Central memory CD8-positive, alpha-beta T cell (primary cell): ENCODE results near the gene GPX3.

Experiments used
- ATAC-seq: fragments of 150-1000 bp; cut with Tn5 transposase; replicated peaks from 2 replicates; pipeline ENCODE4 v1.10.0; 2022; ENCODE audit warnings: mild to moderate bottlenecking, moderate FRiP score, moderate number of reproducible peaks; ENCODE audit not compliant: poor library complexity, severe bottlenecking; ENCODE audit errors: extremely low read depth
- DNase-seq, 2 donors: peaks; one replicate each; pipeline ENCODE4 v3.0.0; 2021; ENCODE audit warnings: low spot score in 2 of 2
- H3K27ac Mint-ChIP-seq: one replicate; pipeline ENCODE4 v1.8.0; 2022; ENCODE audit warnings: low read depth, mild to moderate bottlenecking, moderate library complexity, mixed read lengths
- H3K27me3 Mint-ChIP-seq: one replicate; pipeline ENCODE4 v1.8.0; 2022; ENCODE audit warnings: mixed read lengths
- H3K36me3 Mint-ChIP-seq: one replicate; pipeline ENCODE4 v1.8.0; 2022; ENCODE audit warnings: mild to moderate bottlenecking, moderate library complexity, mixed read lengths; ENCODE audit not compliant: insufficient read depth
- H3K4me1 Mint-ChIP-seq: one replicate; pipeline ENCODE4 v1.8.0; 2022; ENCODE audit warnings: mixed read lengths
- H3K4me3 Mint-ChIP-seq: one replicate; pipeline ENCODE4 v1.8.0; 2022; ENCODE audit warnings: mild to moderate bottlenecking, moderate library complexity, mixed read lengths
- H3K9me3 Mint-ChIP-seq: one replicate; pipeline ENCODE4 v1.8.0; 2022; ENCODE audit warnings: mixed read lengths

GPX3 gene

GRCh38 chr5:151020304-151021110, at the start of gene GPX3:
Gene GPX3 (plus strand): TSS chr5:151020591. CDS start chr5:151020655, 64 bp downstream.
- Mint-ChIP-seq H3K4me1 (peaks cover 13% of the 10 kb centered on the region), H3K4me3 (peak within 1 kb of the TSS; percentile 52), H3K9me3 (no peaks in the 10 kb centered on the region), H3K36me3 (peaks cover 2% of the 10 kb centered on the region), H3K27ac (no peak within 1 kb of the TSS), H3K27me3 (no peaks in the 10 kb centered on the region)
- ATAC-seq (peak; percentile 49), DNase-seq (no peak)

- Mint-ChIP-seq H3K4me1 (no peaks in the 10 kb centered on the region), H3K9me3 (no peaks in the 10 kb centered on the region), H3K4me3 (no peak overlapping the region), H3K36me3 (no peaks in the 10 kb centered on the region), H3K27ac (no peak overlapping the region), H3K27me3 (peaks cover 30% of the 10 kb centered on the region)
- no peak for ATAC-seq
- DNase-seq = no peak
Measured at GRCh38 chr5:150978590-150978989, 41.8 kb upstream of the GPX3 start.

GRCh38 chr5:150987746-150988145, 32.6 kb upstream of the GPX3 start:
- H3K27me3 Mint-ChIP-seq = no peaks in the 10 kb centered on the region
- ATAC-seq (no peak), DNase-seq (no peak)
- no peaks in the 10 kb centered on the region for H3K4me1 Mint-ChIP-seq
- H3K9me3 Mint-ChIP-seq = no peaks in the 10 kb centered on the region
- H3K4me3 Mint-ChIP-seq = no peak overlapping the region
- no peaks in the 10 kb centered on the region for H3K36me3 Mint-ChIP-seq
- H3K27ac Mint-ChIP-seq = no peak overlapping the region

- H3K4me3 Mint-ChIP-seq = no peak overlapping the region
- no peaks in the 10 kb centered on the region for H3K9me3 Mint-ChIP-seq
- ATAC-seq (no peak), DNase-seq (no peak)
- no peaks in the 10 kb centered on the region for H3K4me1 Mint-ChIP-seq
- H3K36me3 Mint-ChIP-seq = no peaks in the 10 kb centered on the region
- H3K27me3 Mint-ChIP-seq = no peaks in the 10 kb centered on the region
- H3K27ac Mint-ChIP-seq = no peak overlapping the region
Measured at GRCh38 chr5:150989695-150990094, 30.7 kb upstream of the GPX3 start.

- no peak for ATAC-seq
- DNase-seq = no peak
- Mint-ChIP-seq H3K4me3 (no peak overlapping the region), H3K9me3 (no peaks in the 10 kb centered on the region), H3K4me1 (no peaks in the 10 kb centered on the region), H3K36me3 (no peaks in the 10 kb centered on the region), H3K27me3 (peaks cover 6% of the 10 kb centered on the region), H3K27ac (no peak overlapping the region)
Measured at GRCh38 chr5:150992705-150993104, 27.7 kb upstream of the GPX3 start.

- ATAC-seq (no peak), DNase-seq (no peak)
- Mint-ChIP-seq H3K27ac (no peak overlapping the region), H3K27me3 (peaks cover 10% of the 10 kb centered on the region), H3K4me1 (no peaks in the 10 kb centered on the region), H3K36me3 (no peaks in the 10 kb centered on the region), H3K9me3 (no peaks in the 10 kb centered on the region), H3K4me3 (no peak overlapping the region)
Measured at GRCh38 chr5:150993422-150993821, 27.0 kb upstream of the GPX3 start.

- peaks cover 10% of the 10 kb centered on the region for H3K27me3 Mint-ChIP-seq
- H3K27ac Mint-ChIP-seq = no peak overlapping the region
- no peaks in the 10 kb centered on the region for H3K9me3 Mint-ChIP-seq
- no peak overlapping the region for H3K4me3 Mint-ChIP-seq
- ATAC-seq (no peak), DNase-seq (no peak)
- no peaks in the 10 kb centered on the region for H3K4me1 Mint-ChIP-seq
- no peaks in the 10 kb centered on the region for H3K36me3 Mint-ChIP-seq
Measured at GRCh38 chr5:150993826-150994412, 26.5 kb upstream of the GPX3 start.

- H3K4me3 Mint-ChIP-seq = no peak overlapping the region
- DNase-seq (no peak), ATAC-seq (no peak)
- H3K27me3 Mint-ChIP-seq = peaks cover 23% of the 10 kb centered on the region
- H3K27ac Mint-ChIP-seq = no peak overlapping the region
- H3K36me3 Mint-ChIP-seq = no peaks in the 10 kb centered on the region
- H3K9me3 Mint-ChIP-seq = no peaks in the 10 kb centered on the region
- H3K4me1 Mint-ChIP-seq = no peaks in the 10 kb centered on the region
Measured at GRCh38 chr5:150999704-151000442, 20.5 kb upstream of the GPX3 start.

- no peak for DNase-seq
- Mint-ChIP-seq H3K27ac (no peak overlapping the region), H3K36me3 (no peaks in the 10 kb centered on the region), H3K9me3 (no peaks in the 10 kb centered on the region), H3K4me3 (no peak overlapping the region), H3K27me3 (peaks cover 27% of the 10 kb centered on the region), H3K4me1 (no peaks in the 10 kb centered on the region)
- ATAC-seq = no peak
Measured at GRCh38 chr5:151001436-151001835, 19.0 kb upstream of the GPX3 start.

GRCh38 chr5:151002250-151002649, 18.1 kb upstream of the GPX3 start:
- no peak overlapping the region for H3K4me3 Mint-ChIP-seq
- ATAC-seq (no peak), DNase-seq (no peak)
- no peak overlapping the region for H3K27ac Mint-ChIP-seq
- no peaks in the 10 kb centered on the region for H3K9me3 Mint-ChIP-seq
- no peaks in the 10 kb centered on the region for H3K36me3 Mint-ChIP-seq
- H3K4me1 Mint-ChIP-seq = no peaks in the 10 kb centered on the region
- peaks cover 30% of the 10 kb centered on the region for H3K27me3 Mint-ChIP-seq

GRCh38 chr5:151002681-151003502, 17.5 kb upstream of the GPX3 start:
- no peak overlapping the region for H3K4me3 Mint-ChIP-seq

GRCh38 chr5:151003503-151003860, 16.9 kb upstream of the GPX3 start:
- ATAC-seq = no peak
- H3K27me3 Mint-ChIP-seq = peaks cover 35% of the 10 kb centered on the region
- no peak for DNase-seq
- H3K9me3 Mint-ChIP-seq = no peaks in the 10 kb centered on the region
- H3K4me1 Mint-ChIP-seq = no peaks in the 10 kb centered on the region
- no peak overlapping the region for H3K4me3 Mint-ChIP-seq
- H3K27ac Mint-ChIP-seq = no peak overlapping the region
- H3K36me3 Mint-ChIP-seq = no peaks in the 10 kb centered on the region

More at GRCh38 chr5:151002681-151003502, 17.5 kb upstream of the GPX3 start:
- Mint-ChIP-seq H3K27me3 (peaks cover 30% of the 10 kb centered on the region), H3K9me3 (no peaks in the 10 kb centered on the region), H3K27ac (no peak overlapping the region), H3K4me1 (no peaks in the 10 kb centered on the region), H3K36me3 (no peaks in the 10 kb centered on the region)
- ATAC-seq (no peak), DNase-seq (no peak)
